ENCODE measurements around the gene SPOCK2.

The SPOCK2 gene

DNA sequence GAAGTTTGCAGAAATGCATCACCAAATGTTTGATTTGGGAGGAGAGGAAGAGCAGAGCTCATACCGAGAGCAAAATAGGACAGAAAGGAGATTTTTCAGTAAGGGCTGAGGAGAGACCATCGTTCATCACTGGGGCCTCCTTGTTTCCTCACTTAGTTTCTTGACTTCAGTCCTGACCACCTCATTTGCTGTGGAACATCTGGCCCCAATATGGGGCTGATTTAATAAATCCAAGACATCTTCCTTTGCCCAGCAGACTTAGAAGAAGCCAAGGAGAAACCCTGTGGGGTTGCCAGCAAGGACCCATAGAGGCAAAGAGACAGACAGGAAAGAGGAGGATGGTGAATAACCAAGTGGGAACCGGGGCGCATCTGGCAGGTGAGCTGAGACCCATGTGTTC, 63.8 kb downstream of the SPOCK2 start (continued):
- TF ChIP-seq, protein P1, sequence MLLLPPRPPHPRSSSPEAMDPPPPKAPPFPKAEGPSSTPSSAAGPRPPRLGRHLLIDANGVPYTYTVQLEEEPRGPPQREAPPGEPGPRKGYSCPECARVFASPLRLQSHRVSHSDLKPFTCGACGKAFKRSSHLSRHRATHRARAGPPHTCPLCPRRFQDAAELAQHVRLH (tag by site-specific recombination; IDR thresholded peaks at IDR 0.05): no peak

DNA sequence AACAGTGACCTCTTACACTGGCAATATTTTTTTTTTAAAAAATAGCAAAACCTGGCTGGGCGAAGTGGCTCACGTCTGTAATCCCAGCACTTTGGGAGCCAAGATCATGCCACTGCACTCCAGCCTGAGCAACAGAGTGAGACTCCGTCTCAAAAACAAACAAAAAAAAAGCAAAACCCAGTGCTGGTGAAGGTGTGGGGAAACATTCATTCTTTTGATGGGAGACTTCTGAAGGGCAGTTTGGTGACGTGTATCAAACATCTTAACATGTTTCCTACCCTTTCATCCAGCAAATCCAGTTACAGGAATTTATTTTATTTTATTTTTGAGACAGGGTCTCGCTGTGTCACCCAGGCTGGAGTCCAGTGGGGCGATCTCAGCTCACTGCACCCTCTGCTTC, 66.1 kb downstream of the SPOCK2 start:
- Histone ChIP-seq H3K4me3 (ENCODE audit: low read depth, low read length) (no peak overlapping the region), H3K36me3 (ENCODE audit: control insufficient read depth in 2 of 2, insufficient read depth in 1 of 2, low read length in 2 of 2) (no peaks in the 10 kb centered on the region), H3K4me1 (ENCODE audit: control insufficient read depth, insufficient read depth, low read length) (peaks cover 8% of the 10 kb centered on the region), H3K27ac (ENCODE audit: extremely low read depth, low read depth, low read length) (no peak overlapping the region), H3K9me3 (ENCODE audit: control insufficient read depth, insufficient read depth, low read depth, low read length) (no peaks in the 10 kb centered on the region)
- ChIA-PET POLR2A (no interaction called here), CTCF (interaction anchor here (0.6 to 0.7 kb wide), 2 partner anchors 12 to 53 kb away, joined by 3 to 4 read pairs; no protein-coding TSS in a partner anchor)
- TF ChIP-seq REPIN1 (tag by site-specific recombination; IDR thresholded peaks at IDR 0.05; ENCODE audit: low read depth) (no peak), ZNF670 (tag by site-specific recombination; IDR thresholded peaks at IDR 0.05; ENCODE audit: low read depth) (no peak), ZNF555 (tag by site-specific recombination; conservative IDR thresholded peaks at IDR 0.05) (no peak), ZNF473 (tag by site-specific recombination; IDR thresholded peaks at IDR 0.05) (no peak), ZNF350 (tag by site-specific recombination; IDR thresholded peaks at IDR 0.05) (no peak), ZBTB8A (tag by site-specific recombination; IDR thresholded peaks at IDR 0.05) (no peak), ZNF423 (tag by site-specific recombination; IDR thresholded peaks at IDR 0.05) (no peak), ZNF184 (tag by site-specific recombination; IDR thresholded peaks at IDR 0.05) (no peak), ZNF23 (tag by site-specific recombination; IDR thresholded peaks at IDR 0.05; ENCODE audit: borderline replicate concordance) (no peak), KLF7 (tag by site-specific recombination; IDR thresholded peaks at IDR 0.05; ENCODE audit: borderline replicate concordance) (no peak), ZNF132 (tag by site-specific recombination; IDR thresholded peaks at IDR 0.05; ENCODE audit: borderline replicate concordance) (no peak), EGR2 (tag by site-specific recombination; IDR thresholded peaks at IDR 0.05; ENCODE audit: low read depth) (no peak), REST (tag by site-specific recombination; IDR thresholded peaks at IDR 0.05) (no peak), SETDB1 (IDR thresholded peaks at IDR 0.05; ENCODE audit: insufficient read length, low read length) (no peak), GLI2 (tag by site-specific recombination; IDR thresholded peaks at IDR 0.05; ENCODE audit: borderline replicate concordance, low read depth) (no peak), TRIM28 (IDR thresholded peaks at IDR 0.05; ENCODE audit: borderline replicate concordance, low read length) (no peak), ZNF214 (tag by site-specific recombination; IDR thresholded peaks at IDR 0.05; ENCODE audit: borderline replicate concordance) (no peak)
- TF ChIP-seq, protein P2, sequence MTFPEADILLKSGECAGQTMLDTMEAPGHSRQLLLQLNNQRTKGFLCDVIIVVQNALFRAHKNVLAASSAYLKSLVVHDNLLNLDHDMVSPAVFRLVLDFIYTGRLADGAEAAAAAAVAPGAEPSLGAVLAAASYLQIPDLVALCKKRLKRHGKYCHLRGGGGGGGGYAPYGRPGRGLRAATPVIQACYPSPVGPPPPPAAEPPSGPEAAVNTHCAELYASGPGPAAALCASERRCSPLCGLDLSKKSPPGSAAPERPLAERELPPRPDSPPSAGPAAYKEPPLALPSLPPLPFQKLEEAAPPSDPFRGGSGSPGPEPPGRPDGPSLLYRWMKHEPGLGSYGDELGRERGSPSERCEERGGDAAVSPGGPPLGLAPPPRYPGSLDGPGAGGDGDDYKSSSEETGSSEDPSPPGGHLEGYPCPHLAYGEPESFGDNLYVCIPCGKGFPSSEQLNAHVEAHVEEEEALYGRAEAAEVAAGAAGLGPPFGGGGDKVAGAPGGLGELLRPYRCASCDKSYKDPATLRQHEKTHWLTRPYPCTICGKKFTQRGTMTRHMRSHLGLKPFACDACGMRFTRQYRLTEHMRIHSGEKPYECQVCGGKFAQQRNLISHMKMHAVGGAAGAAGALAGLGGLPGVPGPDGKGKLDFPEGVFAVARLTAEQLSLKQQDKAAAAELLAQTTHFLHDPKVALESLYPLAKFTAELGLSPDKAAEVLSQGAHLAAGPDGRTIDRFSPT (tag by site-specific recombination; IDR thresholded peaks at IDR 0.05): no peak
- TF ChIP-seq, protein P1 (tag by site-specific recombination; IDR thresholded peaks at IDR 0.05): no peak
